Loucy (cell line): ENCODE data around the gene RALGPS1.

Experiments
- CTCF ChIP-seq: fragments of 200-600 bp; sonication (generic); conservative IDR thresholded peaks from 2 replicates; pipeline ENCODE4 v1.5.1; 2014; ENCODE audit warnings: mild to moderate bottlenecking, antibody characterized with exemption, low read length
- EZH2phosphoT487 ChIP-seq: fragments of 200-600 bp; IDR thresholded peaks from 2 replicates; pipeline ENCODE4 v1.6.1; 2018; ENCODE audit warnings: antibody characterized with exemption, mild to moderate bottlenecking, moderate library complexity, borderline replicate concordance

- TF ChIP-seq CTCF (no peak), EZH2phosphoT487 (no peak)
These were observed 203.2 kb downstream of the RALGPS1 start for GRCh38 chr9:127117801-127118200.
